CMK (cell line): ENCODE results near the gene MAGI2.

Source experiments
- DNase-seq: peaks from one replicate; pipeline ENCODE4 v3.0.0-alpha.2; 2010; ENCODE audit warnings: low read depth

Gene MAGI2

GRCh38 chr7:78175330-78176100 is 1278.0 kb downstream of the MAGI2 start:
- DNase-seq = no peak

- DNase-seq = no peak
These were observed 1279.8 kb downstream of the MAGI2 start for GRCh38 chr7:78173666-78174065.

GRCh38 chr7:78172933-78173591 is 1280.4 kb downstream of the MAGI2 start:
- DNase-seq = no peak

- no peak for DNase-seq
These were observed 1281.2 kb downstream of the MAGI2 start for GRCh38 chr7:78172267-78172757.

GRCh38 chr7:78171398-78171797 is 1282.1 kb downstream of the MAGI2 start:
- DNase-seq = no peak

GRCh38 chr7:78170815-78171214 is 1282.7 kb downstream of the MAGI2 start:
- no peak for DNase-seq

- DNase-seq = no peak
These were observed 1283.5 kb downstream of the MAGI2 start for GRCh38 chr7:78169992-78170391.

DNA sequence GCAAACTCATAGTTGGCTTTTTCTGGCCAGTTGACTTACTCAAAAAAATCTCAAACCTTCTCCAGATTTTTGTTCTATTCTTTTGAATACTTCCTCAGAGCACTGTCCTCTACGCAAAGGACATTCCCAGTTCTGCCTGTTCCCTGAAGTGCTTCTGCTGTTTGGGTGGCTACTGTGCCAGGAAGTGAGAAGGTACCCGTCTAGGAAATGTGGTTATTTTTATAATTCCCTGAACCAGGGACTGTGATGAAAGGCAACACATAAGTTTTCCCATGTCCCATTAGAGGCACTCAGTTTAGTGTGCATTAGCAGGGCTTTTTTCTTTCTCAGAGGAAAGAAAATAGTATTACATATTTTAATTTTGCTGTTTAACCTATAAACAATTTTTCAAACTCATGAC is 1284.6 kb downstream of the MAGI2 start:
- DNase-seq = no peak

GRCh38 chr7:78167860-78168259 is 1285.6 kb downstream of the MAGI2 start:
- no peak for DNase-seq

GRCh38 chr7:78165854-78166253 is 1287.6 kb downstream of the MAGI2 start:
- DNase-seq = no peak

DNA sequence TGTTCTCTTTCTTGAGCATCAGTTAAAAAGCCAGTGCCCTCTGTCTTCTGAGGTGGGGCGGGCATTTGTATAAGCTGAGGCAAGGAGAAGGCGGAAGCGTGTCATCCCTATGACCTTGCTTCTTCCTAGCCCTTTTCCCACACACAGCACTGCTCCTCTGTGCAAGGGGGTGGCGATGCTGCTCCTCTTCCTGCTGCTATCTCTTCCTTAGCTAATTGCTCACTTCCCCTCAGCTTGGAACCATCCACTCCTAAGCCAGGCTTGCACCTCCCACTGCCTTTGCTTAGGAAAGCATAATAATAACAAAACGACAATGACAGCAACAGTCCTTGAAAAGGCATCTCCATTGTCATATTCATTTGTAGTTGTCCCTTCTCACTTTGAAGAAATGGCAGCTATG is 1288.0 kb downstream of the MAGI2 start:
- no peak for DNase-seq

DNA sequence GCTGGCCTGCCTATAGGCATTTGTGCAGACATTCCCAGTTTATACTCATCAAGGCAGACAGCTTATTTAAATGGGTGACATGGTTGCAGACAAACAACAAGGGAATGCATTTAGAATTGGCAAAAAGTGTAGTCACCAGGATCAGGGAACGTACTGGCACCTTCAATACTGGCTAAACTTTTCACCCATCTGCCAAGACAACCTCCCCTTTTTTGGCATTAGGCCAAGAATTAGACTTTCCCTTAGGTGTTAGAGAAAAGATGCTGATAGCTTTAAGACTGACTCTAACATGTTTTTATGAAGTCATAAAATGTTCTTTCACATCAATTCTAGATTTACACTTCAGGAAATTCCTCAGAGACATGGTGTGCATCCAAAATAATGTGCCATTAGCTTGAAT is 1289.0 kb downstream of the MAGI2 start:
- no peak for DNase-seq

GRCh38 chr7:78161781-78162180 is 1291.7 kb downstream of the MAGI2 start:
- DNase-seq = no peak

GRCh38 chr7:78159545-78159944 is 1293.9 kb downstream of the MAGI2 start:
- no peak for DNase-seq

- no peak for DNase-seq
These were observed 1300.2 kb downstream of the MAGI2 start for GRCh38 chr7:78153285-78153684.

DNA sequence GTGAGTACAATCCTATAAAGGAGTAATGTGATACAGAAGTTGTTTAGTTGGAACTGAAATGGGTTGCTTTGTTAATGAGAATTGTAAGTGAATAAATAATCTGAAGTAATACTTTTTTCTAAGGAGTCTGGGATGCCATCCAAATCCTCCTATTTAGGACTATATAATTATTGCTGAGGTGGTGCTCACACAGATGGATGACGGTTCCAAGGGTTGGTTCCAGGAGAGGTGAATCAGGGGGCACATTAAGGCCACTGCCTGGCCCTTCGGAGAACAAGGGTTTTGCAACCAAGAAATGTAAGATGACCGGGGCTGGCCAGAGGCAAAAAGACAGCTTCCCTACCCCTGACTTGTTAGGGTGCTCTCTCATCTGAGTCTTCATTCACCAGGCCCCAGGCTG is 1302.2 kb downstream of the MAGI2 start:
- no peak for DNase-seq

GRCh38 chr7:78149787-78150186 is 1303.7 kb downstream of the MAGI2 start:
- DNase-seq = no peak

DNA sequence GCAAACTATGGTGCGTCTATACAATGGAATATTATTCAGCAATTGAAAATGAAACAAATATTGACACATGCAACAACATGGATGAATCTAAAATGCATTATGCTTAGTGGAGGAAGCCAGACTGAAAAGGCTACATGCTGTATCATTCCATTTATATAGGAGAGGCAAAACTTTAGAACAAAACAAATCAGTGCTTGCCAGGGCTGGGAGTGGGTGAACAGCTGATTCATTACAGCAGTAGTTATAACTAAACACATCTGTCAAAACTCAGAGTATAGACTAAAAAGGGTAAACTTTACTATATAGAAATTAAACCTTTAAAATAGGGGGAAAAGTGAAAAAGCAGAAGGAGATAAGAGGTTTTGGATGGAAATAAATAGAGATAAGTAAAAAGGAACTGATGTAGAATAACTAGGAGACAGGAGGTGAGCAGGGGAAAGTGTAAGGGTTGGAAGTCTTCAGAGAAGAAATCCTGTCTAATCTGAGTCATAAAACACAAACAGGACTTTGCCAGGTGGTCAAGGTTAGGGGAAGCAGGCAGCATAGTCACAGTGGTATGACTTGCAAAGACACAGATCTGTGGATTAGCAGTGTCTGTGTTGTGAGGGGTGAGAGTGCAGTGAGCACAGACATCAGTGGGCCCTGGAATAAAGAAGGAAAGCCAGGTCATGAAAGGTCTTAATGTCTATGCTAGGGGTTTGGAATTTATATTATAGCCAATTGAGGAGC is 1305.1 kb downstream of the MAGI2 start:
- no peak for DNase-seq

DNA sequence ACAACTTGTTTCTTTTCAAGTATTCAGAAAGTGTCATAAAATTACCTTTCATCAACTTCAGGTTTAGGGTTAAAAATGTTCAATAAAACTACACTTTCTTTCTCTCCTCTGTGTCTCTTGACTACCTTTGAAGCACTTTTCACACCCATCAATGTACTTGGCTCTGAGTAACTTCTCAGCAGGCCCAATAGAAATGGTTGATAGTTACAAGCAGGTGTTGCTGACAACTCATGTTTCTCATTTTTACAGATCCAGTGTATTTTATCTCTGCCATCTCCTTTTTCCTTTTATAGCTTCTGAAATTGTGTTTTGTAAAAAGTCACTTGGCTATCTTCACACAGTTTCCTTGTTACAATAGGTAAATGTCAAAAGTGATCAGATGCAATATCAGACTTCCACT is 1306.9 kb downstream of the MAGI2 start:
- DNase-seq = no peak

DNA sequence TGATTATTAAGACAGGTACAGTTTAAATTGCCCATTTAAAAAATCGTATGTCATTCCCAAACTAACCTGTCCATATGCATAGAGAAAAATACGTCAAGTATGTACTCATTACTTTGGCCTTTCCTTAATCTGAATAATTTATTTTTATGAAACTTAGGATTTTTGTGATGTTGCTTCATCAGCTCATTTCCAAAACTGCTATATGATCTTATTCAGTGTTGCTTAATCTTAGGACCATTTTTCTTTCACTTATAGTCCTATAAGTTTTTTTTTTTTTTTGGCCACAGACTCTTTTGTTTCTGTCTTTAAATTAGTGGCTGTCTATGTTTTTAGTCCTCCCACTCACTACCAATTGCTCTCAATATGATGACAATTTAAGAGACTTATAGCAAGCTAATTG is 1309.8 kb downstream of the MAGI2 start:
- no peak for DNase-seq

- DNase-seq = no peak
These were observed 1311.8 kb downstream of the MAGI2 start for GRCh38 chr7:78141522-78142281.

- DNase-seq = no peak
These were observed 1313.4 kb downstream of the MAGI2 start for GRCh38 chr7:78140109-78140508.
